DMS114 treated with DMSO at 0.1 percent for 48 hours (cell line): ENCODE data around the gene FNDC3B.
A peak's percentile ranks its signal among the peaks of the same experiment; 100 is the strongest.
"Not testable (repeated sequence)": the region's sequence is repeated elsewhere in the genome, so short reads cannot be mapped to it uniquely, and the experiment has no call there.

Source experiments
- DNase-seq: peaks from one replicate; lab custom pipeline; 2025; ENCODE audit not compliant: unreplicated experiment; lab: John Stamatoyannopoulos, UW

The FNDC3B gene

DNA sequence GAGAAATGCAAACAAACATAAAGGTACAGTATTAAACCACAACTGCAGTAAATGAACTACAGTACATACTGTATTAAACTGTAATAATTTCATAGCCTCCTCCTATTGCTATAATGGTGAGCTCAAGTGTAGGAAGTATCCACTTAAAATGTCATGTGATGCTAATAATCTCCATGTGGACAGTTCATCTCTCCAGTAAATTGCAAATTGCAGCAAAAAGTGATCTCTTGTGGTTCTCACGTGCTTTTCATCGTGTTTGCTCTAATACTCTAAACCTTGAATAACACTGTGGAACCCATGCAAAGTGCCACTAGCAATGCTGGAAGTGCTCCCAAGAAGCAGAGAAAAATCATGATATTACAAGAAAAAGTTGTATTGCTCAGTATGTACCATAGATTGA lies 9.2 kb upstream of the FNDC3B start:
- no peak for DNase-seq

DNA sequence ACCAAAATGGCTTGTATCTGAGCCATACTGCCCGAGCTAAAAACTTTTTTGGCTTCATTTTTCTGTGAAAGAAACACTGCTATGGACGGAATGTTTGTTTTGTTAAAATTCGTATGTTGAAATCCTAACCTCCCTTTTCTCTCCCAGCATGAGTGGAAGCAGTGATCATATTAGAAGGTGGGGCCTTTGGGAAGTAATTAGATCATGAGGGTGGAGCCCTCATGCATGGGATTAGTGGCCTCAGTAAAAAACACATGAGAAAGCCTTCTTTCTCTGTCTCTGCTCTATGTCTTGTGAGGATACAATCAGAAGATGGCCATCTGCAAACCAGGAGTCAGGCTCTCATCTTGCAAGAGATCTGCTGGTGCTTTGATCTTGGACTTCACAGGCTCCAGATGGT lies 7.4 kb upstream of the FNDC3B start:
- DNase-seq, result no peak

DNA sequence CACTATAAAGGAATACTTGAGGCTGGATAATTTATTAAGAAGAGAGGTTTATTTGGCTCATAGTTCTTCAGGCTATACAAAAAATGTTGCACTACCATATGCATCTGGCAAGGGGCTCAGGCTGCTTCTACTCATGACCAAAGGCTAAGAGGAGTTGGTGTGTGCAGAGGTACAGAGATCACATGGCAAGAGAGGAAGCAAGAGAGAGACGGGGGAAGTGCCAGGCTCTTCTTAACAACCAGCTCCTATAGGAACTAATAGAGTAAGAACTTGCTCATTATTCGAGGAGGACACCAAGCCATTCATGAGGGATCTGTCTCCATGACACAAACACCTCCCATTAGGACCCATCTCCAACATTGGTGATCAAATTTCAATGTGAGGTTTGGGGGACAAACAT lies 6.0 kb upstream of the FNDC3B start:
- no peak for DNase-seq

- no peak for DNase-seq
These were observed 4.3 kb upstream of the FNDC3B start for GRCh38 chr3:172034786-172035685.

DNA sequence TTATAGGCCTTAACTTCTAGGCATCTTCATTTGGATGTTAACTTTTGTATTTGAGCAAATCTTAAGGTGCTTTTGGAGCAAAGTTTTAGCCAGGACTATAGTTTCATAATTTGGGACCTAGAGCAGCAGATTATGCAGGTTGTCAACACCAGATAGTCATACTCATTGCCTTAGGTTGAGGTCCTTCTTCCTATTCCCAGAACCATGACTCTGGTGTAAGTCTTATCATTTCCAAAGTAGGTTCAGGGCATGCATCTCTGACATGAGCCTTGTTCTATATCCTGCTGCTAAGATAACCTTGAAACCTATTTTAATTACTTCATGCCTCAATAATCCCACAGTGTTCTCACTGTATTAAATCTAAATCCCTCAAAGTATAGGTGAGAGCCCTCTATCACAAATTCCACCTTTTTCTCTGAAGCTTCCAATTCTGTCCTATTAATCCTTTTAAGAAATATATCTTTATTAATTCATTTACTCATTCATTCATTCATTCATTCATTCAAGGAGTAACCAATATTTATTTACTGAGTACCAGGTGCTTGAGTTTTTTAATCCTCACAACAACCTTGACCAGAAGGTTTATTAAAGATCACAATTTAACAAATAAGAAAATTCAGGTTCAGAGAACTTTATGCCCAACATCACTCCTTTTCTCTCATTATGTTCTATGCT lies 2.7 kb upstream of the FNDC3B start:
- no peak for DNase-seq

DNA sequence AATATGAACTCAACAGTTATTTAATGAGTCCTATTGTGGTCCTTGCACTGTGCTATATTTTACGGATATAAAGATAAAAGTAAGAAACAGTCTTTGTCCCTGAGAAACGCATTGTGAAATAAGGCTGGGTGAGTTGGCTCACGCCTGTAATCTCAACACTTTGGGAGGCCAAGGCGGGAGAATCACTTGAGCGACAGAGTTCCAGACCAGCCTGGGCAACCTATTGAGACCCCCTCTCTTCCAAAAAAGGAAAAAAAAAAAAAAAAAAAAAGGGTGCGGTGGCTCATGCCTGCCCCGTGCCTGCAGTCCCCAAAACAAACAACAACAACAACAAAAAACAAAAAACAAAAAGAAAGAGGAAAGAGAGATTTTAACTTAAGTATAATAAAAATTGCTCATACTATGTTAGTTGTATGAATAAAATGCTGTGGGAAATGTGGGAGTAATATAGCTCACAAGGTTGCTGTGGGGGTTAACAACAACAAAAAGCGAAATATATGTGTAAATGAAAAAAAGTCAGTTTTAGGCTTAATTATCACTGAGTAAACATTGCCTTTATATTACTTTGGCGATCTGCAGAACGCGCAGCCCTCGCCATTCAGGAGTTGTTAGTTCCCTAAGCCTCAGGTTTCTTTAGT lies 461 bp upstream of the FNDC3B start:
- DNase-seq, result no peak

- peak; percentile 47 for DNase-seq
These were observed 951 bp downstream of the FNDC3B start for GRCh38 chr3:172040078-172040980.

- no peak for DNase-seq
These were observed 1.9 kb downstream of the FNDC3B start for GRCh38 chr3:172040981-172041963.

DNA sequence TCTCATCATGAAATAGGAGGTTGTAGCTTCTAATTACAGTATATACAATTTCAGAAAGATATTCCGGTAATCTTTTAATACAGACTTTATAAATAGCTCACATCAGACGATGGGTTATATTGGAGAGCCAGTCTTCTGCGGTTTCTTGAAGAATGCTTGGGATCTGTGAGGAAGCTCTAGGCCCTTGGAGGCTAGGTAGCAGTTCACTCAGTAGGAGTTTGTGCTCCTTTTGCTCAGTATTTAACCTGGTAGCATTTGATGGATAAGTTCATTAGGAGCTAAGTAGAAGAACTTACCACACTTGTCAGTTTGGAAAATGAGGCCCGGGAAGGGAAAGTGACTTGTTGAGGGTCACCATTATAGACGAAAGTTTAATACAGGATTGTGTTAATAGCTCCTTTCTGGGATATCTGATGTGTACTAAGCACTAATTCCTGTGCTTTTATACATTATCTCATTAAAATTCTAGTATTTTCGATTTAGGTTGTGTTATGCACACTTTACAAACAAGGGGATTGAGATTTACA lies 2.8 kb downstream of the FNDC3B start:
- DNase-seq, result no peak

DNA sequence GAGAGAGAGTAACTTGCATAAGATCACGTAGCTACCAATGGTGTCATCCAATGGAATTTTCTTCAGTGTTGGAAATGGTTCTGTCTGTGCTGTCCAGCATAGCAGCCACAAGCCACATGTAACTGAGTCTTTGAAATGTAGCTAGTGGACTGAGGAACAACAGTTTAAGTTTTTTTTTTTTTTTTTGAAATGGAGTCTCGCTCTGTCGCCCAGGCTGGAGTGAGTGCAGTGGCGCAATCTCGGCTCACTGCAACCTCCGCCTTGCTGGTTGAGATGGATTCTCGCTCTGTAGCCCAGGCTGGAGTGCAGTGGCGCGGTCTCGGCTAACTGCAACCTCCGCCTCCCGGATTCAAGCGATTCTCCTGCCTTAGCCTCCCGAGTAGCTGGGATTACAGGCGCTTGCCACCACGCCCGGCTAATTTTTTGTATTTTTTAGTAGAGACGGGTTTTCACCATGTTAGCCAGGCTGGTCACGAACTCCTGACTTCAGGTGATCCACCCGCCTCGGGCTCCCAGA lies 3.3 kb downstream of the FNDC3B start:
- DNase-seq, result not testable (repeated sequence)

DNA sequence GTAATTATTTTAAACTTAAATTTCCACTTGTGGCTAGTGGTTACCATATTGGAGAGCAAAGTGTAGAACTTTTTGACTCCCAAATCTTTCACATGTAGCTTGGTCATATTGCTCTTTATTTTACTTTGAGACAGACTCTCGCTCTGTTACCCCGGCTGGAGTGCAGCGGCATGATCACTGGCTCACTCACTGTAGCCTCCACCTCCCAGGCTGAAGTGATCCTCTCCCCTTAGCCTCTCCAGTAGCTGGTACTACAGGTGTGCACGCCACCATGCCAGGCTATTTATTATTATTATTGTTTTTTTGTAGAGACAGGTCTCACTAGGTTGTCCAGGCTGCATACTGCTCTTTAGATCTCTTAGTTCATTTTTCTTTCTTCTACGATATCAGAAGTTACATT lies 3.9 kb downstream of the FNDC3B start:
- no peak for DNase-seq

DNA sequence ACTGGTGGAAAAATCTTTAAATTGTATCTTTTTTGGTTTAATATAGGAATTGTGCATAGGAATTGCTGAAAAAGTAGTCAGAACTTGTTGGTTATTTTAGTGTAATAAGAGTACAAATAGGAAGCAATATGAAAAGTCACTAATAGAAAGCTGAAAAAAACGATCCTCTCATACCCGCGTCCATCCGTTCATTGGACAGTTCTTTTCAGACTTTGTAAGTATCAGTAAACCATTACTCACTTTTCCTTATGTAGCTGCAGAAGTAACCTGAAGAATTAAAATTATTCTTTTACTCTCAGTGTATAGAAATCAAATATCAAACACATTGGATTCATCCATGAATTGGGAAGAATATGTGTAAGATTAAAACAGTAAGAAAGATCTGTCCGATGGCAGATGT lies 4.4 kb downstream of the FNDC3B start:
- DNase-seq, result no peak

- no peak for DNase-seq
These were observed 5.6 kb downstream of the FNDC3B start for GRCh38 chr3:172044833-172045585.

GRCh38 chr3:172046268-172046915 lies 7.0 kb downstream of the FNDC3B start:
- no peak for DNase-seq

GRCh38 chr3:172047567-172048115 lies 8.3 kb downstream of the FNDC3B start:
- no peak for DNase-seq

- DNase-seq, result no peak
These were observed 9.2 kb downstream of the FNDC3B start for GRCh38 chr3:172048599-172048998.

- DNase-seq, result no peak
These were observed 12.1 kb downstream of the FNDC3B start for GRCh38 chr3:172051310-172051956.
